Neural cell (in vitro differentiated cells): ENCODE data around the gene PCDHGC3.

Experiments
- CTCF ChIP-seq: fragments of 450-650 bp; IDR thresholded peaks from 2 replicates; pipeline ENCODE4 v1.5.1; 2014; ENCODE audit warnings: antibody characterized with exemption, mild to moderate bottlenecking, moderate library complexity; ENCODE audit not compliant: poor library complexity, severe bottlenecking
- EZH2 ChIP-seq: fragments of 200-600, 300-800 bp; shearing (Covaris generic), sonication (generic); IDR thresholded peaks from 2 replicates; pipeline ENCODE4 v1.6.1; 2014; ENCODE audit warnings: antibody characterized with exemption, low read length, borderline replicate concordance, mild to moderate bottlenecking; ENCODE audit not compliant: insufficient read depth, poor library complexity, severe bottlenecking

GRCh38 chr5:141512911-141513626, 37.3 kb downstream of the PCDHGC3 start:
- no peak for TF ChIP-seq CTCF
- TF ChIP-seq EZH2, result no peak
